Measurements from ENCODE around the gene POLR2J. TPM values are rescaled to one million over a fixed set of nuclear protein-coding genes. Genes with fewer than 3 reads are reported as not detected.

The POLR2J gene
- total RNA-seq, 1 experiment from 2014 or later = 70.0 TPM

GRCh38 chr7:102426268-102427018, 52.3 kb downstream of the POLR2J start:
- H3K4me1 ChIP-seq = peaks cover 6% of the 10 kb centered on the region
- H3K4me3 ChIP-seq (ENCODE audit: low read depth, low read length) = no peak overlapping the region
- intact Hi-C loops (cut with micrococcal nuclease; ENCODE audit: unreplicated experiment) = no loop called here
- no peak for TF ChIP-seq CTCF (IDR thresholded peaks at IDR 0.05; ENCODE audit: insufficient read depth in 1 of 2, low read depth in 1 of 2, low read length in 1 of 2, severe bottlenecking in 1 of 2, unreplicated experiment in 1 of 2)
- H3K9me3 Mint-ChIP-seq (ENCODE audit: unreplicated experiment) = no peaks in the 10 kb centered on the region
- H3K36me3 ChIP-seq (ENCODE audit: control insufficient read depth, insufficient read depth, low read length) = no peaks in the 10 kb centered on the region; the same call in none of the 2 replicates
- H3K27ac Mint-ChIP-seq (ENCODE audit: unreplicated experiment) = no peak overlapping the region
- DNase-seq = no peak
- CTCF ChIA-PET = no interaction called here
- no peaks in the 10 kb centered on the region for H3K27me3 ChIP-seq (replicated peaks; ENCODE audit: control insufficient read depth, insufficient read depth, low read length)
- no peak overlapping the region for H3K4me3 Mint-ChIP-seq (ENCODE audit: unreplicated experiment)
- H3K4me1 Mint-ChIP-seq (ENCODE audit: low read depth, unreplicated experiment) = peaks cover 8% of the 10 kb centered on the region
- POLR2A ChIA-PET = no interaction called here
- no peaks in the 10 kb centered on the region for H3K9me3 ChIP-seq
- H3K36me3 Mint-ChIP-seq (ENCODE audit: insufficient read depth, unreplicated experiment) = peaks cover 47% of the 10 kb centered on the region
- no peaks in the 10 kb centered on the region for H3K27me3 Mint-ChIP-seq (ENCODE audit: insufficient read depth, unreplicated experiment)
- no TSS peak for BruUV-seq (replicated peaks)

- no peak for DNase-seq
- Histone ChIP-seq H3K4me1 (no peaks in the 10 kb centered on the region), H3K9me3 (no peaks in the 10 kb centered on the region), H3K36me3 (ENCODE audit: control insufficient read depth, insufficient read depth, low read length) (no peaks in the 10 kb centered on the region; the same call in none of the 2 replicates), H3K4me3 (ENCODE audit: low read depth, low read length) (no peak overlapping the region), H3K27me3 (replicated peaks; ENCODE audit: control insufficient read depth, insufficient read depth, low read length) (no peaks in the 10 kb centered on the region)
- intact Hi-C loops (cut with micrococcal nuclease; ENCODE audit: unreplicated experiment) = no loop called here
- Mint-ChIP-seq H3K36me3 (ENCODE audit: insufficient read depth, unreplicated experiment) (peaks cover 51% of the 10 kb centered on the region), H3K4me3 (ENCODE audit: unreplicated experiment) (no peak overlapping the region), H3K4me1 (ENCODE audit: low read depth, unreplicated experiment) (peaks cover 8% of the 10 kb centered on the region), H3K9me3 (ENCODE audit: unreplicated experiment) (no peaks in the 10 kb centered on the region), H3K27ac (ENCODE audit: unreplicated experiment) (no peak overlapping the region), H3K27me3 (ENCODE audit: insufficient read depth, unreplicated experiment) (no peaks in the 10 kb centered on the region)
- no peak for TF ChIP-seq CTCF (IDR thresholded peaks at IDR 0.05; ENCODE audit: insufficient read depth in 1 of 2, low read depth in 1 of 2, low read length in 1 of 2, severe bottlenecking in 1 of 2, unreplicated experiment in 1 of 2)
- CTCF ChIA-PET = no interaction called here
- POLR2A ChIA-PET = no interaction called here
- TSS peak; percentile 74 for BruUV-seq (replicated peaks)
Measured at GRCh38 chr7:102425639-102426267, 53.0 kb downstream of the POLR2J start.

GRCh38 chr7:102424787-102425218, 53.9 kb downstream of the POLR2J start:
- intact Hi-C loops (cut with micrococcal nuclease; ENCODE audit: unreplicated experiment) = no loop called here
- no peaks in the 10 kb centered on the region; the same call in none of the 2 replicates for H3K36me3 ChIP-seq (ENCODE audit: control insufficient read depth, insufficient read depth, low read length)
- Mint-ChIP-seq H3K4me1 (ENCODE audit: low read depth, unreplicated experiment) (peaks cover 7% of the 10 kb centered on the region), H3K27me3 (ENCODE audit: insufficient read depth, unreplicated experiment) (no peaks in the 10 kb centered on the region), H3K9me3 (ENCODE audit: unreplicated experiment) (no peaks in the 10 kb centered on the region), H3K27ac (ENCODE audit: unreplicated experiment) (no peak overlapping the region), H3K4me3 (ENCODE audit: unreplicated experiment) (no peak overlapping the region), H3K36me3 (ENCODE audit: insufficient read depth, unreplicated experiment) (peaks cover 61% of the 10 kb centered on the region)
- no peak for DNase-seq
- no peaks in the 10 kb centered on the region for H3K27me3 ChIP-seq (replicated peaks; ENCODE audit: control insufficient read depth, insufficient read depth, low read length)
- POLR2A ChIA-PET = no interaction called here
- no TSS peak for BruUV-seq (replicated peaks)
- CTCF ChIA-PET = no interaction called here
- no peaks in the 10 kb centered on the region for H3K4me1 ChIP-seq
- no peaks in the 10 kb centered on the region for H3K9me3 ChIP-seq
- no peak overlapping the region for H3K4me3 ChIP-seq (ENCODE audit: low read depth, low read length)
- no peak for TF ChIP-seq CTCF (IDR thresholded peaks at IDR 0.05; ENCODE audit: insufficient read depth in 1 of 2, low read depth in 1 of 2, low read length in 1 of 2, severe bottlenecking in 1 of 2, unreplicated experiment in 1 of 2)
